Caco-2 (cell line): ENCODE measurements around the gene SNX30. TPM values are rescaled to one million over a fixed set of nuclear protein-coding genes. Genes with fewer than 3 reads are reported as not detected.

Experiments used
- BruUV-seq: library from RNA; stranded (reverse); fragments of 400-500 nt; replicated peaks from 2 replicates; lab custom pipeline; 2021; lab: Mats Ljungman, UMichigan
- CTCF ChIA-PET: fragments of 300-600 bp; sonication (Branson Sonifier 250); formaldehyde crosslinking; loops from one replicate; lab custom pipeline; 2022; ENCODE audit warnings: antibody characterized with exemption; lab: Charles Lee
- POLR2A ChIA-PET: fragments of 300-600 bp; sonication (Branson Sonifier 250); formaldehyde crosslinking; loops from one replicate; lab custom pipeline; 2022; ENCODE audit warnings: antibody characterized with exemption; lab: Charles Lee
- DNase-seq, 2 experiments: peaks; one replicate each; pipeline versions ENCODE4 v3.0.0 to v3.0.0-alpha.2; 2020 to 2022
- H3K27me3 ChIP-seq: replicated peaks from 2 replicates; pipeline ENCODE4 v1.6.0; 2011; ENCODE audit warnings: low read length; ENCODE audit not compliant: control insufficient read depth, insufficient read depth
- H3K36me3 ChIP-seq: 2 replicates; pipeline ENCODE4 v1.5.1; 2011; ENCODE audit warnings: low read length; ENCODE audit not compliant: control insufficient read depth, insufficient read depth
- H3K4me1 ChIP-seq: fragments of 250-450 bp; sonication (Bioruptor Pico); 2 replicates; pipeline ENCODE4 v1.5.1; 2020; ENCODE audit warnings: mild to moderate bottlenecking
- H3K4me3 ChIP-seq: 2 replicates; pipeline ENCODE4 v1.5.1; 2011; ENCODE audit warnings: low read depth, mild to moderate bottlenecking, control low read depth, low read length
- H3K9me3 ChIP-seq: fragments of 250-450 bp; sonication (Bioruptor Pico); 2 replicates; pipeline ENCODE4 v1.5.1; 2020; ENCODE audit warnings: mild to moderate bottlenecking, moderate library complexity
- H3K27ac Mint-ChIP-seq: one replicate; pipeline ENCODE4 v1.8.0; 2022; ENCODE audit warnings: mixed read lengths; ENCODE audit not compliant: unreplicated experiment
- H3K27me3 Mint-ChIP-seq: one replicate; pipeline ENCODE4 v1.8.0; 2022; ENCODE audit warnings: mixed read lengths; ENCODE audit not compliant: insufficient read depth, unreplicated experiment
- H3K36me3 Mint-ChIP-seq: one replicate; pipeline ENCODE4 v1.8.0; 2022; ENCODE audit warnings: mild to moderate bottlenecking, mixed read lengths; ENCODE audit not compliant: insufficient read depth, unreplicated experiment
- H3K4me1 Mint-ChIP-seq: one replicate; pipeline ENCODE4 v1.8.0; 2022; ENCODE audit warnings: low read depth, mixed read lengths; ENCODE audit not compliant: unreplicated experiment
- H3K4me3 Mint-ChIP-seq: one replicate; pipeline ENCODE4 v1.8.0; 2022; ENCODE audit warnings: mild to moderate bottlenecking, moderate library complexity, mixed read lengths; ENCODE audit not compliant: unreplicated experiment
- H3K9me3 Mint-ChIP-seq: one replicate; pipeline ENCODE4 v1.8.0; 2022; ENCODE audit warnings: mixed read lengths; ENCODE audit not compliant: unreplicated experiment
- intact Hi-C: fragments of 100-400 bp; cut with micrococcal nuclease; formaldehyde crosslinking; loops from one replicate; pipeline ENCODE4 v1.10.0; 2022; ENCODE audit not compliant: unreplicated experiment
- total RNA-seq: library from RNA; stranded (reverse); gene quantifications from 2 replicates; pipeline ENCODE4 v1.2.3, GENCODE V29; 2022
- TF ChIP-seq, protein P1 (sequence below), 2 experiments: fragments of 200-600 bp in 1 of 2; IDR thresholded peaks; 1 replicate in 1 of 2; 2 replicates in 1 of 2; pipeline versions ENCODE4 v1.5.1 to v1.8.0; 2011 to 2022; ENCODE audit warnings: antibody characterized with exemption in 1 of 2, control low read depth in 1 of 2, inconsistent platforms in 1 of 2, low read depth in 1 of 2, low read length in 1 of 2, mild to moderate bottlenecking in 1 of 2, moderate library complexity in 1 of 2; ENCODE audit not compliant: insufficient read depth in 1 of 2, severe bottlenecking in 1 of 2, unreplicated experiment in 1 of 2

The SNX30 gene
- total RNA-seq, 1 experiment from 2014 or later: 21.8 TPM

DNA sequence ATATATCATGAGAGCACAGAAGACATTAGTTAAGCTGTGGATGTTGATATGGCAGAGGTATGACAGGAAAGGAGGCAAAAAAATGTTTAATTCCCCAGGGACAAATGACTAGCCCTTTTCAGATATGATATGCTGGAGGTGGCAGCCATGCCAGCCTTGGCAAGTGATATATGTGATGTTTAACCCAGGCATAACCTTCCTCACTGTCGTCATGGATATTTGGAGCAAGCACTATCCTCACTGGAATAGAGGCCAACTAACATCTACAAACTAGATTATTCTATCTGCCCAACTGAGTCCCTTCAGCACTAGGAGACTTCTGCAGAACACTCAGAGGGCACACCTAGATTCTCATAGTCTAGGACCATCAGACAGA lies 167.4 kb downstream of the SNX30 start:
- Histone ChIP-seq H3K36me3 (no peaks in the 10 kb centered on the region), H3K4me1 (peaks cover 24% of the 10 kb centered on the region), H3K4me3 (no peak overlapping the region), H3K27me3 (no peaks in the 10 kb centered on the region), H3K9me3 (peaks cover 4% of the 10 kb centered on the region; the same call in 1 of the 2 replicates)
- Mint-ChIP-seq H3K27me3 (peaks cover 3% of the 10 kb centered on the region), H3K36me3 (no peaks in the 10 kb centered on the region), H3K9me3 (peaks cover 17% of the 10 kb centered on the region), H3K27ac (peak overlapping the region; percentile 30), H3K4me1 (peaks cover 35% of the 10 kb centered on the region), H3K4me3 (no peak overlapping the region)
- BruUV-seq: no TSS peak
- TF ChIP-seq, protein P1, sequence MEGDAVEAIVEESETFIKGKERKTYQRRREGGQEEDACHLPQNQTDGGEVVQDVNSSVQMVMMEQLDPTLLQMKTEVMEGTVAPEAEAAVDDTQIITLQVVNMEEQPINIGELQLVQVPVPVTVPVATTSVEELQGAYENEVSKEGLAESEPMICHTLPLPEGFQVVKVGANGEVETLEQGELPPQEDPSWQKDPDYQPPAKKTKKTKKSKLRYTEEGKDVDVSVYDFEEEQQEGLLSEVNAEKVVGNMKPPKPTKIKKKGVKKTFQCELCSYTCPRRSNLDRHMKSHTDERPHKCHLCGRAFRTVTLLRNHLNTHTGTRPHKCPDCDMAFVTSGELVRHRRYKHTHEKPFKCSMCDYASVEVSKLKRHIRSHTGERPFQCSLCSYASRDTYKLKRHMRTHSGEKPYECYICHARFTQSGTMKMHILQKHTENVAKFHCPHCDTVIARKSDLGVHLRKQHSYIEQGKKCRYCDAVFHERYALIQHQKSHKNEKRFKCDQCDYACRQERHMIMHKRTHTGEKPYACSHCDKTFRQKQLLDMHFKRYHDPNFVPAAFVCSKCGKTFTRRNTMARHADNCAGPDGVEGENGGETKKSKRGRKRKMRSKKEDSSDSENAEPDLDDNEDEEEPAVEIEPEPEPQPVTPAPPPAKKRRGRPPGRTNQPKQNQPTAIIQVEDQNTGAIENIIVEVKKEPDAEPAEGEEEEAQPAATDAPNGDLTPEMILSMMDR (IDR thresholded peaks at IDR 0.05; ENCODE audit: insufficient read depth in 1 of 2, low read depth in 1 of 2, low read length in 1 of 2, severe bottlenecking in 1 of 2, unreplicated experiment in 1 of 2): no peak
- intact Hi-C loops: no loop called here
- ChIA-PET CTCF (no interaction called here), POLR2A (no interaction called here)
- DNase-seq: no peak

DNA sequence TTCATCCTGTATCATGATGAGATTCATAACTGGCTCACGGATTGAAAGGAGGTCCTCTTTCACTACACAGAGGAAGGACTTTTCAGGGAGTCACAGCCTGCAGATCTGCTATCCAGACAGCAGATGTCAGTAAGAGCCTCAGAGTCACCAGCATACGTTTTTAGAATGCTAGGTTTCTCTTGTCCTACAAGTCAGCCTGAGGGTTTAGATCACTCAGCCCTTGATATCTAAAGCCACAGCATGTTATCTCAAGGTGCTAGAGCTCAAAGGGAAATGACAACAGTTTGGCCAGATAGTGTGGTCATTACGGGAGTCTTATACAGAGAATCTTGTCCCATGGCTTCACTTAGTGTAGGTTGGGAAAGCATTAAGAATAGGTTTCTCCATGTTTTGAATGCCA lies 171.0 kb downstream of the SNX30 start:
- H3K36me3 ChIP-seq: no peaks in the 10 kb centered on the region
- ChIA-PET CTCF (no interaction called here), POLR2A (no interaction called here)
- Mint-ChIP-seq H3K27ac (no peak overlapping the region), H3K36me3 (no peaks in the 10 kb centered on the region), H3K9me3 (peaks cover 6% of the 10 kb centered on the region), H3K4me1 (peaks cover 31% of the 10 kb centered on the region), H3K4me3 (no peak overlapping the region), H3K27me3 (peaks cover 3% of the 10 kb centered on the region)
- intact Hi-C loops: no loop called here
- peaks cover 1% of the 10 kb centered on the region; the same call in 1 of the 2 replicates for H3K9me3 ChIP-seq
- H3K4me1 ChIP-seq: peaks cover 20% of the 10 kb centered on the region
- H3K4me3 ChIP-seq: no peak overlapping the region
- no peaks in the 10 kb centered on the region for H3K27me3 ChIP-seq
- TF ChIP-seq, protein P1 (IDR thresholded peaks at IDR 0.05; ENCODE audit: insufficient read depth in 1 of 2, low read depth in 1 of 2, low read length in 1 of 2, severe bottlenecking in 1 of 2, unreplicated experiment in 1 of 2): peak; percentile 42 to 65
- peak; percentile 37 to 49 for DNase-seq
- BruUV-seq: no TSS peak

Other genes with a start within 250 kb of the SNX30 start
- gene INIP, start 32.6 kb upstream of the SNX30 start, total RNA-seq: 30.2 and 31.9 TPM in 2 replicates
- gene SLC46A2, start 140.1 kb downstream of the SNX30 start, total RNA-seq: not detected in 2 replicates